ENCODE results near the gene PALM3. TPM values are rescaled to one million over a fixed set of nuclear protein-coding genes. Genes with fewer than 3 reads are reported as not detected.

Gene PALM3
- total and polyA plus RNA-seq, 10 of the 15 experiments (the other 5 are each of a cell fraction or from before 2014, with no cell fraction given) = 0.07 TPM; not detected in 9

DNA sequence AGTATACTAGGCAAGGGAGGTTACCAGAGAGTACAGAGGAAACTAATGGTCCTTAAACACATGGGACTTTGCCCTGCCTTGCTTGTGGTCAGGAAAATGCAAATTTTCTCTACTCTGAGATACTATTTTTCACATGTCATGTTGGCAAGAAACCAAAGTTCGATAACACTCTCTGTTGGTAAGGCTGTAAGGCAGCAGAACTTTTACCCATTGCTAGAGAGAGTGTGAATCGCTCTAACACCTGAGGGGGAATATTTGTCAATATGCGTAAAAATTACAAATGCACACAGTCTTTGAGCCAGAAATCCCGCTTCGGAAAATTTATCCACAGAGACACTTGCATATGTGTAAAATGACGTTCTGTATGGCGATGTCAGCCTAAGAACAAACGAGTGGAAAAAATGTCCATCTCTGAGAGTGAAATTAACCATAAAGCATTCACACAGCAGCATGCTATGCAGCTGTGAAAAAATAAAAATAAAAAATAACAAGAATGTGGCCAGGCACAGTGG, 46.3 kb downstream of the PALM3 start (continued):
- TF ChIP-seq, protein P1, sequence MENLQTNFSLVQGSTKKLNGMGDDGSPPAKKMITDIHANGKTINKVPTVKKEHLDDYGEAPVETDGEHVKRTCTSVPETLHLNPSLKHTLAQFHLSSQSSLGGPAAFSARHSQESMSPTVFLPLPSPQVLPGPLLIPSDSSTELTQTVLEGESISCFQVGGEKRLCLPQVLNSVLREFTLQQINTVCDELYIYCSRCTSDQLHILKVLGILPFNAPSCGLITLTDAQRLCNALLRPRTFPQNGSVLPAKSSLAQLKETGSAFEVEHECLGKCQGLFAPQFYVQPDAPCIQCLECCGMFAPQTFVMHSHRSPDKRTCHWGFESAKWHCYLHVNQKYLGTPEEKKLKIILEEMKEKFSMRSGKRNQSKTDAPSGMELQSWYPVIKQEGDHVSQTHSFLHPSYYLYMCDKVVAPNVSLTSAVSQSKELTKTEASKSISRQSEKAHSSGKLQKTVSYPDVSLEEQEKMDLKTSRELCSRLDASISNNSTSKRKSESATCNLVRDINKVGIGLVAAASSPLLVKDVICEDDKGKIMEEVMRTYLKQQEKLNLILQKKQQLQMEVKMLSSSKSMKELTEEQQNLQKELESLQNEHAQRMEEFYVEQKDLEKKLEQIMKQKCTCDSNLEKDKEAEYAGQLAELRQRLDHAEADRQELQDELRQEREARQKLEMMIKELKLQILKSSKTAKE (IDR thresholded peaks at IDR 0.05; ENCODE audit: low read depth, poor library complexity, severe bottlenecking) = peak; percentile 88
- TF ChIP-seq SP1 (IDR thresholded peaks at IDR 0.05; ENCODE audit: low read depth, low read length) (peak; percentile 54), CBFB (IDR thresholded peaks at IDR 0.05; ENCODE audit: low read depth) (peak; percentile 69; the same call in 1 of the 2 replicates), MEF2A (IDR thresholded peaks at IDR 0.05; ENCODE audit: insufficient read depth, low read depth, low read length) (0 out of 2 replicates have a peak, but pooled peaks have one; percentile 28), ZNF24 (IDR thresholded peaks at IDR 0.05) (0 out of 2 replicates have a peak, but pooled peaks have one; percentile 9), ZNF384 (IDR thresholded peaks at IDR 0.05; ENCODE audit: borderline replicate concordance, low read depth, low read length) (peak; percentile 30; the same call in 1 of the 2 replicates), NR2F1 (conservative IDR thresholded peaks at IDR 0.05) (peak; percentile 7; the same call in 1 of the 2 replicates), ZNF217 (IDR thresholded peaks at IDR 0.05) (peak; percentile 81), SMARCA5 (IDR thresholded peaks at IDR 0.05) (0 out of 2 replicates have a peak, but pooled peaks have one; percentile 31), POLR2A (IDR thresholded peaks at IDR 0.05; ENCODE audit: low read depth, low read length) (no peak), CHD2 (IDR thresholded peaks at IDR 0.05; ENCODE audit: borderline replicate concordance, low read depth, low read length) (peak; percentile 19; the same call in 1 of the 2 replicates), BACH1 (IDR thresholded peaks at IDR 0.05; ENCODE audit: borderline replicate concordance) (0 out of 2 replicates have a peak, but pooled peaks have one; percentile 31), POU2F2 (IDR thresholded peaks at IDR 0.05; ENCODE audit: borderline replicate concordance, low read depth, low read length) (peak; percentile 99), SMAD1 (IDR thresholded peaks at IDR 0.05; ENCODE audit: low read depth, partially characterized antibody) (peak; percentile 93), STAT3 (IDR thresholded peaks at IDR 0.05; ENCODE audit: low read depth, low read length) (0 out of 2 replicates have a peak, but pooled peaks have one; percentile 60), MXI1 (IDR thresholded peaks at IDR 0.05; ENCODE audit: low read depth, low read length) (peak; percentile 51; the same call in 1 of the 2 replicates), RBBP5 (conservative IDR thresholded peaks at IDR 0.05) (no peak)
- TF ChIP-seq, protein P2, sequence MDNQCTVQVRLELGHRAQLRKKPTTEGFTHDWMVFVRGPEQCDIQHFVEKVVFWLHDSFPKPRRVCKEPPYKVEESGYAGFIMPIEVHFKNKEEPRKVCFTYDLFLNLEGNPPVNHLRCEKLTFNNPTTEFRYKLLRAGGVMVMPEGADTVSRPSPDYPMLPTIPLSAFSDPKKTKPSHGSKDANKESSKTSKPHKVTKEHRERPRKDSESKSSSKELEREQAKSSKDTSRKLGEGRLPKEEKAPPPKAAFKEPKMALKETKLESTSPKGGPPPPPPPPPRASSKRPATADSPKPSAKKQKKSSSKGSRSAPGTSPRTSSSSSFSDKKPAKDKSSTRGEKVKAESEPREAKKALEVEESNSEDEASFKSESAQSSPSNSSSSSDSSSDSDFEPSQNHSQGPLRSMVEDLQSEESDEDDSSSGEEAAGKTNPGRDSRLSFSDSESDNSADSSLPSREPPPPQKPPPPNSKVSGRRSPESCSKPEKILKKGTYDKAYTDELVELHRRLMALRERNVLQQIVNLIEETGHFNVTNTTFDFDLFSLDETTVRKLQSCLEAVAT (IDR thresholded peaks at IDR 0.05) = peak; percentile 98
- TF ChIP-seq, protein P3, sequence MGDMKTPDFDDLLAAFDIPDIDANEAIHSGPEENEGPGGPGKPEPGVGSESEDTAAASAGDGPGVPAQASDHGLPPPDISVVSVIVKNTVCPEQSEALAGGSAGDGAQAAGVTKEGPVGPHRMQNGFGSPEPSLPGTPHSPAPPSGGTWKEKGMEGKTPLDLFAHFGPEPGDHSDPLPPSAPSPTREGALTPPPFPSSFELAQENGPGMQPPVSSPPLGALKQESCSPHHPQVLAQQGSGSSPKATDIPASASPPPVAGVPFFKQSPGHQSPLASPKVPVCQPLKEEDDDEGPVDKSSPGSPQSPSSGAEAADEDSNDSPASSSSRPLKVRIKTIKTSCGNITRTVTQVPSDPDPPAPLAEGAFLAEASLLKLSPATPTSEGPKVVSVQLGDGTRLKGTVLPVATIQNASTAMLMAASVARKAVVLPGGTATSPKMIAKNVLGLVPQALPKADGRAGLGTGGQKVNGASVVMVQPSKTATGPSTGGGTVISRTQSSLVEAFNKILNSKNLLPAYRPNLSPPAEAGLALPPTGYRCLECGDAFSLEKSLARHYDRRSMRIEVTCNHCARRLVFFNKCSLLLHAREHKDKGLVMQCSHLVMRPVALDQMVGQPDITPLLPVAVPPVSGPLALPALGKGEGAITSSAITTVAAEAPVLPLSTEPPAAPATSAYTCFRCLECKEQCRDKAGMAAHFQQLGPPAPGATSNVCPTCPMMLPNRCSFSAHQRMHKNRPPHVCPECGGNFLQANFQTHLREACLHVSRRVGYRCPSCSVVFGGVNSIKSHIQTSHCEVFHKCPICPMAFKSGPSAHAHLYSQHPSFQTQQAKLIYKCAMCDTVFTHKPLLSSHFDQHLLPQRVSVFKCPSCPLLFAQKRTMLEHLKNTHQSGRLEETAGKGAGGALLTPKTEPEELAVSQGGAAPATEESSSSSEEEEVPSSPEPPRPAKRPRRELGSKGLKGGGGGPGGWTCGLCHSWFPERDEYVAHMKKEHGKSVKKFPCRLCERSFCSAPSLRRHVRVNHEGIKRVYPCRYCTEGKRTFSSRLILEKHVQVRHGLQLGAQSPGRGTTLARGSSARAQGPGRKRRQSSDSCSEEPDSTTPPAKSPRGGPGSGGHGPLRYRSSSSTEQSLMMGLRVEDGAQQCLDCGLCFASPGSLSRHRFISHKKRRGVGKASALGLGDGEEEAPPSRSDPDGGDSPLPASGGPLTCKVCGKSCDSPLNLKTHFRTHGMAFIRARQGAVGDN (IDR thresholded peaks at IDR 0.05) = peak; percentile 72
- TF ChIP-seq, protein P4, sequence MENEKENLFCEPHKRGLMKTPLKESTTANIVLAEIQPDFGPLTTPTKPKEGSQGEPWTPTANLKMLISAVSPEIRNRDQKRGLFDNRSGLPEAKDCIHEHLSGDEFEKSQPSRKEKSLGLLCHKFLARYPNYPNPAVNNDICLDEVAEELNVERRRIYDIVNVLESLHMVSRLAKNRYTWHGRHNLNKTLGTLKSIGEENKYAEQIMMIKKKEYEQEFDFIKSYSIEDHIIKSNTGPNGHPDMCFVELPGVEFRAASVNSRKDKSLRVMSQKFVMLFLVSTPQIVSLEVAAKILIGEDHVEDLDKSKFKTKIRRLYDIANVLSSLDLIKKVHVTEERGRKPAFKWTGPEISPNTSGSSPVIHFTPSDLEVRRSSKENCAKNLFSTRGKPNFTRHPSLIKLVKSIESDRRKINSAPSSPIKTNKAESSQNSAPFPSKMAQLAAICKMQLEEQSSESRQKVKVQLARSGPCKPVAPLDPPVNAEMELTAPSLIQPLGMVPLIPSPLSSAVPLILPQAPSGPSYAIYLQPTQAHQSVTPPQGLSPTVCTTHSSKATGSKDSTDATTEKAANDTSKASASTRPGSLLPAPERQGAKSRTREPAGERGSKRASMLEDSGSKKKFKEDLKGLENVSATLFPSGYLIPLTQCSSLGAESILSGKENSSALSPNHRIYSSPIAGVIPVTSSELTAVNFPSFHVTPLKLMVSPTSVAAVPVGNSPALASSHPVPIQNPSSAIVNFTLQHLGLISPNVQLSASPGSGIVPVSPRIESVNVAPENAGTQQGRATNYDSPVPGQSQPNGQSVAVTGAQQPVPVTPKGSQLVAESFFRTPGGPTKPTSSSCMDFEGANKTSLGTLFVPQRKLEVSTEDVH (IDR thresholded peaks at IDR 0.05; ENCODE audit: low read depth, partially characterized antibody) = peak; percentile 47

Measured in GM12878 (cell line).